WTC11 (cell line): ENCODE measurements around the gene FAM200B.

Source experiments
- ATF2 ChIP-seq: sonication (generic); formaldehyde crosslinking; IDR thresholded peaks from 2 replicates; pipeline ENCODE4 v1.8.1; 2022; ENCODE audit warnings: low read depth, missing genetic modification reagents, borderline replicate concordance
- CTCF ChIP-seq: fragments of 200-600 bp; IDR thresholded peaks from 2 replicates; pipeline ENCODE4 v1.8.0; 2022; ENCODE audit warnings: antibody characterized with exemption
- ESRRA ChIP-seq: sonication (generic); formaldehyde crosslinking; IDR thresholded peaks from 2 replicates; pipeline ENCODE4 v1.8.1; 2022; ENCODE audit warnings: mild to moderate bottlenecking, missing genetic modification reagents, borderline replicate concordance
- NFYB ChIP-seq: sonication (generic); formaldehyde crosslinking; conservative IDR thresholded peaks from 2 replicates; pipeline ENCODE4 v1.8.0; 2022; ENCODE audit warnings: low read depth, missing genetic modification reagents
- NR2C2 ChIP-seq: sonication (generic); formaldehyde crosslinking; IDR thresholded peaks from 2 replicates; pipeline ENCODE4 v1.8.0; 2022; ENCODE audit warnings: mild to moderate bottlenecking, missing genetic modification reagents
- SMAD4 ChIP-seq: sonication (generic); formaldehyde crosslinking; IDR thresholded peaks from 2 replicates; pipeline ENCODE4 v1.8.0; 2022; ENCODE audit warnings: mild to moderate bottlenecking, missing genetic modification reagents
- TF ChIP-seq, protein P1 (sequence below): sonication (generic); formaldehyde crosslinking; IDR thresholded peaks from 2 replicates; pipeline ENCODE4 v1.8.0; 2022; ENCODE audit warnings: mild to moderate bottlenecking, missing genetic modification reagents
- TF ChIP-seq, protein P2 (sequence below): sonication (generic); formaldehyde crosslinking; IDR thresholded peaks from 2 replicates; pipeline ENCODE4 v1.8.0; 2022; ENCODE audit warnings: mild to moderate bottlenecking, missing genetic modification reagents

DNA sequence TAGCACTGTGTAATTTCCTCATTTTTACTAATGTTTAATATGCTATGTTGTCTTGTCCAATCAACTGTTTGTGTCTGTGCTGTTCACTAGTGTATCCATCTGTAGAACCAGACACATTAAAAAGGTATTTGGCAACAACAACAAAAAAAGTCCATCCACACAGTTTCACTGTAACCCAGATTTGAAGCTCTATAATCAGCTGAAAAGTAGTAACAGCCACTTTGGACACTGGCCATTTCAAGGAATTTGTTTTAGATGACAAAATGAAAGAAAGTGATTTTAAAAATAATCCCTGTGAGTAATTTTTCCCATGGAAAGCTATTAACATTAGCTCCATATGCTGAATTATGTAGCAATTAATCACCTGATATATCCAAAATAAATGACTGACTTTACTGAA lies 24.3 kb upstream of the FAM200B start:
- no peak for TF ChIP-seq ESRRA (CRISPR knock-in tag)
- no peak for TF ChIP-seq SMAD4 (CRISPR knock-in tag)
- no peak for TF ChIP-seq NFYB (CRISPR knock-in tag)
- TF ChIP-seq, protein P1, sequence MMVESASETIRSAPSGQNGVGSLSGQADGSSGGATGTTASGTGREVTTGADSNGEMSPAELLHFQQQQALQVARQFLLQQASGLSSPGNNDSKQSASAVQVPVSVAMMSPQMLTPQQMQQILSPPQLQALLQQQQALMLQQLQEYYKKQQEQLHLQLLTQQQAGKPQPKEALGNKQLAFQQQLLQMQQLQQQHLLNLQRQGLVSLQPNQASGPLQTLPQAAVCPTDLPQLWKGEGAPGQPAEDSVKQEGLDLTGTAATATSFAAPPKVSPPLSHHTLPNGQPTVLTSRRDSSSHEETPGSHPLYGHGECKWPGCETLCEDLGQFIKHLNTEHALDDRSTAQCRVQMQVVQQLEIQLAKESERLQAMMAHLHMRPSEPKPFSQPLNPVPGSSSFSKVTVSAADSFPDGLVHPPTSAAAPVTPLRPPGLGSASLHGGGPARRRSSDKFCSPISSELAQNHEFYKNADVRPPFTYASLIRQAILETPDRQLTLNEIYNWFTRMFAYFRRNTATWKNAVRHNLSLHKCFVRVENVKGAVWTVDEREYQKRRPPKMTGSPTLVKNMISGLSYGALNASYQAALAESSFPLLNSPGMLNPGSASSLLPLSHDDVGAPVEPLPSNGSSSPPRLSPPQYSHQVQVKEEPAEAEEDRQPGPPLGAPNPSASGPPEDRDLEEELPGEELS (CRISPR knock-in tag) = no peak
- TF ChIP-seq CTCF = no peak
- no peak for TF ChIP-seq ATF2
- TF ChIP-seq, protein P2, sequence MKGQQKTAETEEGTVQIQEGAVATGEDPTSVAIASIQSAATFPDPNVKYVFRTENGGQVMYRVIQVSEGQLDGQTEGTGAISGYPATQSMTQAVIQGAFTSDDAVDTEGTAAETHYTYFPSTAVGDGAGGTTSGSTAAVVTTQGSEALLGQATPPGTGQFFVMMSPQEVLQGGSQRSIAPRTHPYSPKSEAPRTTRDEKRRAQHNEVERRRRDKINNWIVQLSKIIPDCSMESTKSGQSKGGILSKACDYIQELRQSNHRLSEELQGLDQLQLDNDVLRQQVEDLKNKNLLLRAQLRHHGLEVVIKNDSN = no peak
- no peak for TF ChIP-seq NR2C2
